K562 (cell line): ENCODE results near the gene HNF1B. TPM values are rescaled to one million over a fixed set of nuclear protein-coding genes. Genes with fewer than 3 reads are reported as not detected.

Experiments
- ATAC-seq: fragments of 200-7000 bp; cut with Tn5 transposase; 3 replicates; pipeline ENCODE4 v1.9.1; 2020; ENCODE audit warnings: moderate library complexity
- BruUV-seq: library from RNA; stranded (reverse); fragments of 400-500 nt; replicated peaks from 2 replicates; lab custom pipeline; 2021; lab: Mats Ljungman, UMichigan
- CTCF ChIA-PET: fragments of 300-600 bp; formaldehyde crosslinking; extraction: SDS; loops from one replicate; lab custom pipeline; 2021; ENCODE audit warnings: low intra/inter-chr PET ratio; lab: Yijun Ruan, JAX
- POLR2A ChIA-PET: fragments of 300-600, 350-650 bp; sonication (Branson Sonifier 250); formaldehyde crosslinking; extraction: SDS; loops from one replicate; lab custom pipeline; 2021; ENCODE audit warnings: antibody characterized with exemption, inconsistent platforms; lab: Yijun Ruan, JAX
- DNase-seq, 4 experiments: peaks; one replicate each; pipeline versions ENCODE4 v3.0.0 to v3.0.0-alpha.2; 2011 to 2018; ENCODE audit warnings: low spot score in 3 of 4, mixed read lengths in 3 of 4; ENCODE audit errors: extremely low read depth in 1 of 4
- FAIRE-seq: peaks from 2 replicates; lab custom pipeline; 2011; peaks lifted over from hg19 to GRCh38; lab: Jason Lieb, UNC
- H2AFZ ChIP-seq: 2 replicates; pipeline ENCODE4 v1.6.0; 2011; ENCODE audit warnings: low read depth, low read length, control low read depth, inconsistent platforms
- H3K27ac ChIP-seq: fragments of 200-600 bp; 3 replicates; pipeline ENCODE4 v1.8.0; 2011; ENCODE audit warnings: low read depth, mild to moderate bottlenecking, control low read depth, inconsistent platforms, low read length, moderate library complexity, mixed read lengths; ENCODE audit errors: extremely low read depth
- H3K27me3 ChIP-seq, 2 experiments: fragments of 300-600 bp in 1 of 2; 2 replicates in 1 of 2; 3 replicates in 1 of 2; pipeline versions ENCODE4 v1.6.0 to v1.8.0; 2011; ENCODE audit warnings: inconsistent platforms in 2 of 2, low read length in 2 of 2, mild to moderate bottlenecking in 1 of 2, mixed read lengths in 1 of 2, moderate library complexity in 1 of 2; ENCODE audit not compliant: control insufficient read depth in 2 of 2, insufficient read depth in 2 of 2
- H3K36me3 ChIP-seq: fragments of 300-600 bp; 3 replicates; pipeline ENCODE4 v1.8.0; 2011; ENCODE audit warnings: mild to moderate bottlenecking, low read length, inconsistent platforms; ENCODE audit not compliant: control insufficient read depth, insufficient read depth
- H3K4me1 ChIP-seq, 2 experiments: fragments of 200-600 bp in 1 of 2; replicated peaks in 1 of 2; 2 replicates in 1 of 2; 3 replicates in 1 of 2; pipeline versions ENCODE4 v1.5.1 to v1.8.0; 2011; ENCODE audit warnings: inconsistent platforms in 2 of 2, low read length in 2 of 2, mild to moderate bottlenecking in 1 of 2, mixed read lengths in 1 of 2, moderate library complexity in 1 of 2; ENCODE audit not compliant: control insufficient read depth in 2 of 2, insufficient read depth in 2 of 2
- H3K4me2 ChIP-seq: 2 replicates; pipeline ENCODE4 v1.6.1; 2011; ENCODE audit warnings: low read length, control low read depth, inconsistent platforms, mixed read lengths; ENCODE audit not compliant: insufficient read depth
- H3K4me3 ChIP-seq: fragments of 200-600 bp; sonication (generic), shearing (Covaris generic); 2 replicates; pipeline ENCODE4 v1.5.1; 2016; ENCODE audit warnings: control low read depth, inconsistent platforms
- H3K79me2 ChIP-seq: fragments of 200-600 bp; 3 replicates; pipeline ENCODE4 v1.8.0; 2011; ENCODE audit warnings: low read length, inconsistent platforms; ENCODE audit not compliant: control insufficient read depth, insufficient read depth
- H3K9ac ChIP-seq, 2 experiments: 2 replicates each; pipeline versions ENCODE4 v1.6.0 to v1.6.1; 2011; ENCODE audit warnings: low read depth in 2 of 2, low read length in 2 of 2, control low read depth in 1 of 2, inconsistent platforms in 1 of 2, mild to moderate bottlenecking in 1 of 2, mixed read lengths in 1 of 2; ENCODE audit not compliant: insufficient read depth in 1 of 2
- H3K9me1 ChIP-seq: one replicate; pipeline ENCODE4 v1.6.0; 2011; ENCODE audit warnings: inconsistent platforms, mild to moderate bottlenecking, low read length, moderate library complexity; ENCODE audit not compliant: control insufficient read depth, insufficient read depth
- H3K9me3 ChIP-seq: replicated peaks from 2 replicates; pipeline ENCODE4 v1.5.1; 2011; ENCODE audit warnings: low read depth, low read length, inconsistent platforms; ENCODE audit not compliant: control insufficient read depth, insufficient read depth
- H4K20me1 ChIP-seq: replicated peaks from 2 replicates; pipeline ENCODE4 v1.6.1; 2011; ENCODE audit warnings: low read length, inconsistent platforms, mixed read lengths; ENCODE audit not compliant: control insufficient read depth, insufficient read depth
- ARHGAP35 ChIP-seq: fragments of 450-650 bp; IDR thresholded peaks from 2 replicates; pipeline ENCODE4 v1.6.1; 2018; ENCODE audit not compliant: partially characterized antibody
- CBX2 ChIP-seq: fragments of 200-600 bp; sonication (generic); IDR thresholded peaks from one replicate; pipeline ENCODE4 v1.6.1; 2012; ENCODE audit warnings: mild to moderate bottlenecking, low read length, inconsistent platforms; ENCODE audit not compliant: insufficient read depth, poor library complexity, severe bottlenecking
- FOXP1 ChIP-seq: sonication (generic); formaldehyde crosslinking; IDR thresholded peaks from 2 replicates; pipeline ENCODE4 v1.8.0; 2022; ENCODE audit warnings: mild to moderate bottlenecking, missing genetic modification reagents
- FUS ChIP-seq: fragments of 200-400 bp; formaldehyde crosslinking; optimal IDR thresholded peaks from 2 replicates; pipeline ENCODE3; 2017; ENCODE audit warnings: low read depth, low read length
- KDM5B ChIP-seq: fragments of 200-600 bp; sonication (generic); IDR thresholded peaks from 2 replicates; pipeline ENCODE4 v1.6.1; 2012; ENCODE audit warnings: low read depth, mild to moderate bottlenecking, moderate library complexity, low read length, control low read depth, inconsistent platforms; ENCODE audit not compliant: insufficient replicate concordance
- MCM7 ChIP-seq, 2 experiments: fragments of 450-650 bp; IDR thresholded peaks; 2 replicates each; pipeline ENCODE4 v1.6.1; 2016 to 2018
- NR2C1 ChIP-seq, 2 experiments: fragments of 450-650 bp; IDR thresholded peaks; 2 replicates each; pipeline ENCODE4 v1.6.1; 2017; ENCODE audit warnings: mild to moderate bottlenecking in 2 of 2, antibody characterized with exemption in 1 of 2, inconsistent platforms in 1 of 2, missing compliant biosample characterization in 1 of 2, missing genetic modification characterization in 1 of 2
- ZFX ChIP-seq: sonication (generic); formaldehyde crosslinking; IDR thresholded peaks from 2 replicates; pipeline ENCODE4 v1.8.0; 2022; ENCODE audit warnings: mild to moderate bottlenecking, missing genetic modification reagents, moderate library complexity
- ZNF121 ChIP-seq: sonication (generic); formaldehyde crosslinking; conservative IDR thresholded peaks from 2 replicates; pipeline ENCODE4 v1.8.0; 2022; ENCODE audit warnings: missing genetic modification reagents
- WGBS: fragments of 100-300 bp; shearing (Covaris generic); methylation state at CpG from one replicate; pipeline ENCODE4 v1.1.6; 2016; ENCODE audit warnings: low coverage, mixed read lengths; ENCODE audit not compliant: insufficient coverage; ENCODE audit errors: missing lambda C conversion rate; 5-methylcytosine and 5-hydroxymethylcytosine counted together
- in situ Hi-C: fragments of 300-500 bp; cut with MboI; formaldehyde crosslinking; loops from 4 replicates; pipeline ENCODE4 v1.15.0; 2018; ENCODE audit warnings: inconsistent platforms, mixed read lengths
- intact Hi-C: fragments of 100-400 bp; cut with micrococcal nuclease; formaldehyde crosslinking; loops from 2 replicates; pipeline ENCODE4 v1.14.2; 2022
- polyA plus RNA-seq, 8 experiments: library from polyadenylated mRNA; depleted of rRNA in 4 of 8; stranded (reverse) in 5 of 8; unstranded in 3 of 8; fragments of >200 nt; fragmentation: Nextera tagmentation in 2 of 8; fragmentation: Illumina TruSeq in 1 of 8; extraction: Ambion mirVana in 2 of 8; extraction: Trizol in 1 of 8; gene quantifications; 2 replicates each; pipeline versions ENCODE4 v1.2.1 to v1.2.3, GENCODE V29; 2011 to 2014; ENCODE audit warnings: inconsistent platforms in 1 of 8, missing spikeins in 1 of 8
- total RNA-seq, 7 experiments: library from RNA; depleted of rRNA in 6 of 7; stranded (reverse); fragments of >200 nt in 6 of 7; fragmentation: Illumina TruSeq in 2 of 7; extraction: Trizol in 2 of 7; gene quantifications; 2 replicates each; pipeline versions ENCODE4 v1.2.1 to v1.2.3, GENCODE V29; 2011 to 2021; ENCODE audit warnings: low replicate concordance in 1 of 7
- TF ChIP-seq, protein P1 (sequence below): fragments of 450-650 bp; IDR thresholded peaks from 2 replicates; pipeline ENCODE4 v1.6.1; 2014; ENCODE audit warnings: low read depth, mild to moderate bottlenecking, moderate library complexity, borderline replicate concordance
- TF ChIP-seq, protein P2 (sequence below): fragments of 250-450 bp; sonication (Bioruptor Pico); IDR thresholded peaks from 2 replicates; pipeline ENCODE4 v1.9.0; 2021; ENCODE audit warnings: mild to moderate bottlenecking
- TF ChIP-seq, protein P3 (sequence below): fragments of 250-450 bp; sonication (Bioruptor Pico); IDR thresholded peaks from 2 replicates; pipeline ENCODE4 v1.8.0; 2022; ENCODE audit warnings: moderate library complexity, mild to moderate bottlenecking, inconsistent platforms

The HNF1B gene
- total and polyA plus RNA-seq, 9 of the 15 experiments (the other 6 are each of a cell fraction or from before 2014, with no cell fraction given): not detected

DNA sequence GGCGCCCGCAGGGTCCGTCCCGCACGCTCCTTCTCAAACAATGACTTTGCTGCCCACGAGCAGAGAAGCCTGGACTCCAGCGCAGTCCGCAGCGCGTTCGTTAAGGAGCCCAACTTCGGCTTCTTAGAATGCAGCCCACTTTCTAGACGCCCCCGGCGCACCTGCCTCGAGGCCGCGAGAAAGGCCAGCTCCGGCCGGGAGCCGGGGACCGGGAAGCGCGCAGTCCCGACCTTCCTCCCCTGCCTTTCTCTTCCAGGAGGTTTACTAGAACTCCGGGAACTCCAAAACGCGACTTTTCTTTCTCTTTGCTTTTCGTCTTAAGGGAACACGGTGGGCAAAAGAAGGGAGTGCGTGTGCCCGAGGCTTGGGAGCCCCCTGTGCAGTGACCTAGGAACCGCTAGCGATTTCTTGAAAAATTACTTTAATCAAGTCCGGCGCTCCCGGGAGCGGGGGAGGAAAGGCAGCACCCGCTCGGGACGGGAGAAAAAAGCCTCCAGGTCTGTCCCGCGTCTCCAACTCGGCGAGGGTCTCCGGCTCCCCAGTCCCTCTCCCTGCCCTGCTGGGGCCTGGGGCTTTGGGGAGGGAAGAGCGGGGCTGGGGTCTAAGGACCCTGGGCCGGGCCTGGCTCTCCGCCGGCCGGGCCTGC, 2.6 kb downstream of the HNF1B start:
- DNase-seq (no peak), FAIRE-seq (no peak), ATAC-seq (peak; percentile 53)
- in situ Hi-C loops (no loop called here), intact Hi-C loops (no loop called here)
- Histone ChIP-seq H3K27ac (no peak overlapping the region), H3K4me1 (peaks cover 0 to 36% of the 10 kb centered on the region in 2 experiments; a peak in 2 of 5 replicates), H3K9me3 (no peaks in the 10 kb centered on the region), H3K79me2 (no peaks in the 10 kb centered on the region), H4K20me1 (no peaks in the 10 kb centered on the region; the same call in 1 of the 2 replicates), H3K4me2 (no peak overlapping the region), H3K36me3 (no peaks in the 10 kb centered on the region), H3K9me1 (no peaks in the 10 kb centered on the region), H3K4me3 (no peak overlapping the region), H3K27me3 (peaks cover 47 to 61% of the 10 kb centered on the region in 2 experiments), H3K9ac (no peak overlapping the region), H2AFZ (no peak overlapping the region)
- ChIA-PET CTCF (no interaction called here), POLR2A (no interaction called here)
- no peak for TF ChIP-seq ZNF121 (CRISPR knock-in tag)
- TF ChIP-seq NR2C1 (IDR thresholded peaks at IDR 0.05): no peak
- no peak for TF ChIP-seq NR2C1 (tag; IDR thresholded peaks at IDR 0.05)
- no peak for TF ChIP-seq MCM7 (IDR thresholded peaks at IDR 0.05)
- TF ChIP-seq, protein P1, sequence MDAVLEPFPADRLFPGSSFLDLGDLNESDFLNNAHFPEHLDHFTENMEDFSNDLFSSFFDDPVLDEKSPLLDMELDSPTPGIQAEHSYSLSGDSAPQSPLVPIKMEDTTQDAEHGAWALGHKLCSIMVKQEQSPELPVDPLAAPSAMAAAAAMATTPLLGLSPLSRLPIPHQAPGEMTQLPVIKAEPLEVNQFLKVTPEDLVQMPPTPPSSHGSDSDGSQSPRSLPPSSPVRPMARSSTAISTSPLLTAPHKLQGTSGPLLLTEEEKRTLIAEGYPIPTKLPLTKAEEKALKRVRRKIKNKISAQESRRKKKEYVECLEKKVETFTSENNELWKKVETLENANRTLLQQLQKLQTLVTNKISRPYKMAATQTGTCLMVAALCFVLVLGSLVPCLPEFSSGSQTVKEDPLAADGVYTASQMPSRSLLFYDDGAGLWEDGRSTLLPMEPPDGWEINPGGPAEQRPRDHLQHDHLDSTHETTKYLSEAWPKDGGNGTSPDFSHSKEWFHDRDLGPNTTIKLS: no peak
- no peak for TF ChIP-seq FOXP1 (CRISPR knock-in tag)
- no peak for TF ChIP-seq ZFX
- TF ChIP-seq, protein P2, sequence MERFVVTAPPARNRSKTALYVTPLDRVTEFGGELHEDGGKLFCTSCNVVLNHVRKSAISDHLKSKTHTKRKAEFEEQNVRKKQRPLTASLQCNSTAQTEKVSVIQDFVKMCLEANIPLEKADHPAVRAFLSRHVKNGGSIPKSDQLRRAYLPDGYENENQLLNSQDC (CRISPR knock-in tag): no peak
- TF ChIP-seq, protein P3, sequence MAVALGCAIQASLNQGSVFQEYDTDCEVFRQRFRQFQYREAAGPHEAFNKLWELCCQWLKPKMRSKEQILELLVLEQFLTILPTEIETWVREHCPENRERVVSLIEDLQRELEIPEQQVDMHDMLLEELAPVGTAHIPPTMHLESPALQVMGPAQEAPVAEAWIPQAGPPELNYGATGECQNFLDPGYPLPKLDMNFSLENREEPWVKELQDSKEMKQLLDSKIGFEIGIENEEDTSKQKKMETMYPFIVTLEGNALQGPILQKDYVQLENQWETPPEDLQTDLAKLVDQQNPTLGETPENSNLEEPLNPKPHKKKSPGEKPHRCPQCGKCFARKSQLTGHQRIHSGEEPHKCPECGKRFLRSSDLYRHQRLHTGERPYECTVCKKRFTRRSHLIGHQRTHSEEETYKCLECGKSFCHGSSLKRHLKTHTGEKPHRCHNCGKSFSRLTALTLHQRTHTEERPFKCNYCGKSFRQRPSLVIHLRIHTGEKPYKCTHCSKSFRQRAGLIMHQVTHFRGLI (CRISPR knock-in tag): no peak
- TF ChIP-seq CBX2: no peak
- no peak for TF ChIP-seq FUS
- TF ChIP-seq ARHGAP35: no peak
- no peak for TF ChIP-seq KDM5B
- WGBS: 4% methylated on average over 28 of the region's 51 CpGs
- no TSS peak for BruUV-seq
